ENCODE data around the gene EIF2B2.

- TF ChIP-seq POLR2A (IDR thresholded peaks at IDR 0.05) (no peak), CTCF (IDR thresholded peaks at IDR 0.05) (no peak)
Observed at GRCh38 chr14:75003250-75004027, 718 bp downstream of the EIF2B2 start.
